Measurements from ENCODE around the gene PRELP. TPM values are rescaled to one million over a fixed set of nuclear protein-coding genes. Genes with fewer than 3 reads are reported as not detected.

The PRELP gene
- total RNA-seq, 4 donors from 2014 or later: 67.3 to 115 (median 83.2) TPM

GRCh38 chr1:203467550-203467921 lies 8.1 kb upstream of the PRELP start:
- DNase-seq (ENCODE audit: low spot score) (no peak), ATAC-seq (ENCODE audit: low FRiP score) (no peak)
- TF ChIP-seq, protein P1, sequence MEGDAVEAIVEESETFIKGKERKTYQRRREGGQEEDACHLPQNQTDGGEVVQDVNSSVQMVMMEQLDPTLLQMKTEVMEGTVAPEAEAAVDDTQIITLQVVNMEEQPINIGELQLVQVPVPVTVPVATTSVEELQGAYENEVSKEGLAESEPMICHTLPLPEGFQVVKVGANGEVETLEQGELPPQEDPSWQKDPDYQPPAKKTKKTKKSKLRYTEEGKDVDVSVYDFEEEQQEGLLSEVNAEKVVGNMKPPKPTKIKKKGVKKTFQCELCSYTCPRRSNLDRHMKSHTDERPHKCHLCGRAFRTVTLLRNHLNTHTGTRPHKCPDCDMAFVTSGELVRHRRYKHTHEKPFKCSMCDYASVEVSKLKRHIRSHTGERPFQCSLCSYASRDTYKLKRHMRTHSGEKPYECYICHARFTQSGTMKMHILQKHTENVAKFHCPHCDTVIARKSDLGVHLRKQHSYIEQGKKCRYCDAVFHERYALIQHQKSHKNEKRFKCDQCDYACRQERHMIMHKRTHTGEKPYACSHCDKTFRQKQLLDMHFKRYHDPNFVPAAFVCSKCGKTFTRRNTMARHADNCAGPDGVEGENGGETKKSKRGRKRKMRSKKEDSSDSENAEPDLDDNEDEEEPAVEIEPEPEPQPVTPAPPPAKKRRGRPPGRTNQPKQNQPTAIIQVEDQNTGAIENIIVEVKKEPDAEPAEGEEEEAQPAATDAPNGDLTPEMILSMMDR (IDR thresholded peaks at IDR 0.05): no peak

GRCh38 chr1:203468326-203468725 lies 7.3 kb upstream of the PRELP start:
- TF ChIP-seq, protein P1 (IDR thresholded peaks at IDR 0.05): no peak
- ATAC-seq (ENCODE audit: low FRiP score): no peak

GRCh38 chr1:203470240-203470639 lies 5.4 kb upstream of the PRELP start:
- DNase-seq (ENCODE audit: low spot score) (no peak), ATAC-seq (ENCODE audit: low FRiP score) (no peak)
- TF ChIP-seq, protein P1 (IDR thresholded peaks at IDR 0.05): no peak

More at GRCh38 chr1:203468326-203468725, 7.3 kb upstream of the PRELP start:
- no peak for DNase-seq (ENCODE audit: low spot score)

GRCh38 chr1:203471841-203472240 lies 3.8 kb upstream of the PRELP start:
- no peak for DNase-seq (ENCODE audit: low spot score)
- ATAC-seq (ENCODE audit: low FRiP score): no peak
- TF ChIP-seq, protein P1 (IDR thresholded peaks at IDR 0.05): no peak

DNA sequence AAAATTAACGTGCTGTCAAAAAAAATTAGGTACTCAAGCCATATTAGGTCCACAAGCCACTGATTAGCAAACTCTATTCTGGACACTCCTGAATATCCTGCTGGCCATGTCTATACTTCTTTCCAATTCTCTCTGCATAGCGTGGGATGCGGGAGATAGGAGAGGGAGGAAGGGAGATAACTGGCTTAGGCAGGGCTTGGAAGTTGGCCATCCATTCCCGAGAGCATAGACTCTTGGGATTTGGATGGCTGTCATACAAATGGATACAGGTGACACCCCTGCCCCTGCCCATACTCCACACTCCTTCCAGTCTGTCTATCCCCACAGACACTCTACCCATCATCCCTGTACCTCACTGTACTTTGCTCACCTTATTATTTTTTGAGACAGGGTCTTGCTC lies 2.3 kb upstream of the PRELP start:
- DNase-seq (ENCODE audit: low spot score): no peak
- TF ChIP-seq, protein P1 (IDR thresholded peaks at IDR 0.05): no peak
- ATAC-seq (ENCODE audit: low FRiP score): no peak

DNA sequence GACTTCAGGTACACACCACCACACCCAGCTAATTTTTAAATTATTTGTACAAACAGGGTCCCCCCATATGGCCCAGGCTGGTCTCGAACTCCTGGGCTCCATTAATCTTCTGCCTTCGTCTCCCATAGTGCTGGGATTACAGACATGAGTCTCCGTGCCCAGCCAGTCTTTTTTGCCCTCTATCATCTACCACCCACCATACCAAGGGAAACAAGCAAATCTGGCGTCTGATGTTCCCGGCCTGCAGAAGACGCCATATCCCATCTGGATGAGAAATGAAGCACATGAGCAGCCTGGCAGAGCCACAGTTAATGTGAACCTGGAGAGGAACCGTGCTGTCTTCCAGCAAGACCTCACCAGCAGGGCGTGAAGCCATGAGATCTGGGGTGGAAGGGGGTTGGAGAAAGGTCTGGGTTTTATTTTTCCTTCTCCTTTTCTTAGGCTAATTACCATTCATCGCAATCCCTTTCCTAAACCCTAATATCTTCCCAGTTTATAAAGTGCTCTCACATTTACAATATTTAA lies 1.8 kb upstream of the PRELP start:
- DNase-seq (ENCODE audit: low spot score): no peak
- TF ChIP-seq, protein P1 (IDR thresholded peaks at IDR 0.05): no peak
- no peak for ATAC-seq (ENCODE audit: low FRiP score)

GRCh38 chr1:203476216-203476814 lies 709 bp downstream of the PRELP start:
- DNase-seq (ENCODE audit: low spot score) (no peak), ATAC-seq (ENCODE audit: low FRiP score) (no peak)
- TF ChIP-seq, protein P1 (IDR thresholded peaks at IDR 0.05): no peak

All from omental fat pad (tissue), 4 donors.